ENCODE results near the gene ANGPT4. TPM values are rescaled to one million over a fixed set of nuclear protein-coding genes. Genes with fewer than 3 reads are reported as not detected.
A peak's percentile ranks its signal among the peaks of the same experiment; 100 is the strongest.

Gene ANGPT4
- total and polyA plus RNA-seq, 2 of the 13 experiments (the other 11 are each of a cell fraction or from before 2014, with no cell fraction given), result not detected

DNA sequence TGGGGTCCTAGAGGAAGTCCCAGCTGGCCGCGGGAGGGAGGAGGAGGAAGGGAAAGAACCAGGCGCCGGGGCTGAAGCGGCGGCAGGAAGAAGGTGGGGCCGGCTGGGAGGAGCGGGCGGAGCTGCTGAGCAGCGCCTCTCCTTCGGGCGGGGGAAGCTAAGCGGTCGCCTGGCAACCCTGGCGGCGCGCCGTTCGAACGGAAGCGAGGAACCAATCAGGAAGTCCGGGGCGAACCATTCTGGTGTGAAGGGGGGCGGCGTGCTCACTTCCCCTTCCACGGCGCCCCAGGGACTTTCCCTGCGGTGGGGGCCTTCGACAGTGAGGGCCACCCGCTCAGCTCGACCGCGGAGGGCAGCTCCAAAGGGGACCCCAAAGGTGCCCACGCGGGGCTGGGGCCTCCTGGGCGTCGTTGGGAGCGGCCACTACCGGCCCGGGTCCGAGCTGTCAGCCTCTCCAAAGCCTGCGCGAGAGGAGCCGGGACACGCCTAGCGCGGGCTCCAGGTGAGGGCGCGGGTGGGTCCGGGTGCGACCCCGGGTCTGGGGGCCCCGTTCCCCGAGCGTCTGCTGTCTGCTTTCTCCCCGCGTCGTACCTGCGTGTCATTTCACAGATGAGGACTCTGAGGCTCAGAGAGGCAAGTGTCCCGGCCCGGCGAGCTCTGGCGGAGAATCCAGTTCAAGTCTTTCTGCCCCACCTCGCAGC lies 82.5 kb downstream of the ANGPT4 start, which contains the start of gene FAM110A (continued):
- TF ChIP-seq, protein P1, sequence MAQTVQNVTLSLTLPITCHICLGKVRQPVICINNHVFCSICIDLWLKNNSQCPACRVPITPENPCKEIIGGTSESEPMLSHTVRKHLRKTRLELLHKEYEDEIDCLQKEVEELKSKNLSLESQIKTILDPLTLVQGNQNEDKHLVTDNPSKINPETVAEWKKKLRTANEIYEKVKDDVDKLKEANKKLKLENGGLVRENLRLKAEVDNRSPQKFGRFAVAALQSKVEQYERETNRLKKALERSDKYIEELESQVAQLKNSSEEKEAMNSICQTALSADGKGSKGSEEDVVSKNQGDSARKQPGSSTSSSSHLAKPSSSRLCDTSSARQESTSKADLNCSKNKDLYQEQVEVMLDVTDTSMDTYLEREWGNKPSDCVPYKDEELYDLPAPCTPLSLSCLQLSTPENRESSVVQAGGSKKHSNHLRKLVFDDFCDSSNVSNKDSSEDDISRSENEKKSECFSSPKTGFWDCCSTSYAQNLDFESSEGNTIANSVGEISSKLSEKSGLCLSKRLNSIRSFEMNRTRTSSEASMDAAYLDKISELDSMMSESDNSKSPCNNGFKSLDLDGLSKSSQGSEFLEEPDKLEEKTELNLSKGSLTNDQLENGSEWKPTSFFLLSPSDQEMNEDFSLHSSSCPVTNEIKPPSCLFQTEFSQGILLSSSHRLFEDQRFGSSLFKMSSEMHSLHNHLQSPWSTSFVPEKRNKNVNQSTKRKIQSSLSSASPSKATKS (CRISPR knock-in tag; IDR thresholded peaks at IDR 0.05), result no peak
- TF ChIP-seq SALL2 (CRISPR knock-in tag; IDR thresholded peaks at IDR 0.05), result peak; percentile 87; the same call in 1 of the 2 replicates
- TF ChIP-seq PLSCR1 (CRISPR knock-in tag; IDR thresholded peaks at IDR 0.05; ENCODE audit: borderline replicate concordance), result no peak
- no peak for TF ChIP-seq ZNF260 (CRISPR knock-in tag; IDR thresholded peaks at IDR 0.05; ENCODE audit: borderline replicate concordance, low read depth)
- TF ChIP-seq GLMP (CRISPR knock-in tag; IDR thresholded peaks at IDR 0.05; ENCODE audit: borderline replicate concordance), result no peak
- TF ChIP-seq, protein P2, sequence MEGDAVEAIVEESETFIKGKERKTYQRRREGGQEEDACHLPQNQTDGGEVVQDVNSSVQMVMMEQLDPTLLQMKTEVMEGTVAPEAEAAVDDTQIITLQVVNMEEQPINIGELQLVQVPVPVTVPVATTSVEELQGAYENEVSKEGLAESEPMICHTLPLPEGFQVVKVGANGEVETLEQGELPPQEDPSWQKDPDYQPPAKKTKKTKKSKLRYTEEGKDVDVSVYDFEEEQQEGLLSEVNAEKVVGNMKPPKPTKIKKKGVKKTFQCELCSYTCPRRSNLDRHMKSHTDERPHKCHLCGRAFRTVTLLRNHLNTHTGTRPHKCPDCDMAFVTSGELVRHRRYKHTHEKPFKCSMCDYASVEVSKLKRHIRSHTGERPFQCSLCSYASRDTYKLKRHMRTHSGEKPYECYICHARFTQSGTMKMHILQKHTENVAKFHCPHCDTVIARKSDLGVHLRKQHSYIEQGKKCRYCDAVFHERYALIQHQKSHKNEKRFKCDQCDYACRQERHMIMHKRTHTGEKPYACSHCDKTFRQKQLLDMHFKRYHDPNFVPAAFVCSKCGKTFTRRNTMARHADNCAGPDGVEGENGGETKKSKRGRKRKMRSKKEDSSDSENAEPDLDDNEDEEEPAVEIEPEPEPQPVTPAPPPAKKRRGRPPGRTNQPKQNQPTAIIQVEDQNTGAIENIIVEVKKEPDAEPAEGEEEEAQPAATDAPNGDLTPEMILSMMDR (CRISPR knock-in tag; IDR thresholded peaks at IDR 0.05), result peak; percentile 38
- TF ChIP-seq MXI1 (IDR thresholded peaks at IDR 0.05; ENCODE audit: borderline replicate concordance, low read depth, low read length), result peak; percentile 96; the same call in 2 of the 3 replicates
- no peak for TF ChIP-seq HNF4G (IDR thresholded peaks at IDR 0.05; ENCODE audit: borderline replicate concordance, low read depth, low read length)
- 0 out of 2 replicates have a peak, but pooled peaks have one; percentile 50 for TF ChIP-seq HNF4G (CRISPR knock-in tag; IDR thresholded peaks at IDR 0.05; ENCODE audit: borderline replicate concordance, low read depth)
- TF ChIP-seq ISX (CRISPR knock-in tag; conservative IDR thresholded peaks at IDR 0.05), result no peak
- TF ChIP-seq SMC3 (IDR thresholded peaks at IDR 0.05; ENCODE audit: low read length), result no peak
- TF ChIP-seq U2AF1 (optimal IDR thresholded peaks at IDR 0.05; ENCODE audit: low read depth, low read length), result peak; percentile 50
- no peak for TF ChIP-seq MAFG (CRISPR knock-in tag; IDR thresholded peaks at IDR 0.05)
- no peak for TF ChIP-seq ZNF24 (IDR thresholded peaks at IDR 0.05)
- TF ChIP-seq ZNF660 (CRISPR knock-in tag; IDR thresholded peaks at IDR 0.05; ENCODE audit: borderline replicate concordance, low read depth), result no peak
- TF ChIP-seq, protein P3, sequence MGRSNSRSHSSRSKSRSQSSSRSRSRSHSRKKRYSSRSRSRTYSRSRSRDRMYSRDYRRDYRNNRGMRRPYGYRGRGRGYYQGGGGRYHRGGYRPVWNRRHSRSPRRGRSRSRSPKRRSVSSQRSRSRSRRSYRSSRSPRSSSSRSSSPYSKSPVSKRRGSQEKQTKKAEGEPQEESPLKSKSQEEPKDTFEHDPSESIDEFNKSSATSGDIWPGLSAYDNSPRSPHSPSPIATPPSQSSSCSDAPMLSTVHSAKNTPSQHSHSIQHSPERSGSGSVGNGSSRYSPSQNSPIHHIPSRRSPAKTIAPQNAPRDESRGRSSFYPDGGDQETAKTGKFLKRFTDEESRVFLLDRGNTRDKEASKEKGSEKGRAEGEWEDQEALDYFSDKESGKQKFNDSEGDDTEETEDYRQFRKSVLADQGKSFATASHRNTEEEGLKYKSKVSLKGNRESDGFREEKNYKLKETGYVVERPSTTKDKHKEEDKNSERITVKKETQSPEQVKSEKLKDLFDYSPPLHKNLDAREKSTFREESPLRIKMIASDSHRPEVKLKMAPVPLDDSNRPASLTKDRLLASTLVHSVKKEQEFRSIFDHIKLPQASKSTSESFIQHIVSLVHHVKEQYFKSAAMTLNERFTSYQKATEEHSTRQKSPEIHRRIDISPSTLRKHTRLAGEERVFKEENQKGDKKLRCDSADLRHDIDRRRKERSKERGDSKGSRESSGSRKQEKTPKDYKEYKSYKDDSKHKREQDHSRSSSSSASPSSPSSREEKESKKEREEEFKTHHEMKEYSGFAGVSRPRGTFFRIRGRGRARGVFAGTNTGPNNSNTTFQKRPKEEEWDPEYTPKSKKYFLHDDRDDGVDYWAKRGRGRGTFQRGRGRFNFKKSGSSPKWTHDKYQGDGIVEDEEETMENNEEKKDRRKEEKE (IDR thresholded peaks at IDR 0.05), result no peak
- TF ChIP-seq PCBP1 (IDR thresholded peaks at IDR 0.05; ENCODE audit: borderline replicate concordance, low read depth, low read length), result peak; percentile 98; the same call in 1 of the 2 replicates
- TF ChIP-seq DRAP1 (CRISPR knock-in tag; IDR thresholded peaks at IDR 0.05), result peak; percentile 64
- no peak for TF ChIP-seq MLLT10 (CRISPR knock-in tag; IDR thresholded peaks at IDR 0.05)
- 0 out of 2 replicates have a peak, but pooled peaks have one; percentile 58 for TF ChIP-seq ZNF713 (CRISPR knock-in tag; IDR thresholded peaks at IDR 0.05)
